Naive B cell (primary cell): ENCODE measurements around the gene COL9A3. TPM values are rescaled to one million over a fixed set of nuclear protein-coding genes. Genes with fewer than 3 reads are reported as not detected.
A peak's percentile ranks its signal among the peaks of the same experiment; 100 is the strongest.

Experiments
- ATAC-seq, 2 donors: fragments of 150-1000 bp; cut with Tn5 transposase; 2 replicates each; pipeline ENCODE4 v1.10.0; 2021; ENCODE audit warnings: low read depth in 2 of 2, mild to moderate bottlenecking in 2 of 2, moderate library complexity in 2 of 2
- DNase-seq: peaks from one replicate; pipeline ENCODE4 v3.0.0; 2022
- H3K27ac Mint-ChIP-seq, 6 donors: one replicate each; pipeline ENCODE4 v1.8.0; 2020 to 2022; ENCODE audit warnings: mild to moderate bottlenecking in 6 of 6, mixed read lengths in 6 of 6, moderate library complexity in 5 of 6, inconsistent platforms in 2 of 6
- H3K27me3 Mint-ChIP-seq, 3 donors: one replicate each; pipeline ENCODE4 v1.8.0; 2021 to 2022; ENCODE audit warnings: mixed read lengths in 3 of 3, mild to moderate bottlenecking in 1 of 3
- H3K36me3 Mint-ChIP-seq, 2 donors: one replicate each; pipeline ENCODE4 v1.8.0; 2020 to 2022; ENCODE audit warnings: mixed read lengths in 2 of 2, inconsistent platforms in 1 of 2, mild to moderate bottlenecking in 1 of 2
- H3K4me1 Mint-ChIP-seq, 3 donors: one replicate each; pipeline ENCODE4 v1.8.0; 2020 to 2022; ENCODE audit warnings: mixed read lengths in 3 of 3, inconsistent platforms in 1 of 3, mild to moderate bottlenecking in 1 of 3, moderate library complexity in 1 of 3
- H3K4me3 Mint-ChIP-seq, 8 donors: one replicate each; pipeline ENCODE4 v1.8.0; 2020 to 2022; ENCODE audit warnings: mild to moderate bottlenecking in 8 of 8, mixed read lengths in 8 of 8, moderate library complexity in 8 of 8, inconsistent platforms in 2 of 8
- H3K9me3 Mint-ChIP-seq, 7 donors: one replicate each; pipeline ENCODE4 v1.8.0; 2020 to 2022; ENCODE audit warnings: mixed read lengths in 7 of 7, mild to moderate bottlenecking in 5 of 7, inconsistent platforms in 2 of 7, moderate library complexity in 1 of 7
- polyA plus RNA-seq, 6 donors: library from polyadenylated mRNA; unstranded; fragments of 300-500 nt; fragmentation: Illumina TruSeq; gene quantifications; one replicate each; pipeline ENCODE4 v1.2.3, GENCODE V29; 2021; ENCODE audit warnings: low read depth in 6 of 6

Gene COL9A3
- polyA plus RNA-seq = 10 to 100 TPM in 2 of 6 donors, 1 to 10 TPM in 4; 1.2 to 19.6 (median 2.6) TPM

DNA sequence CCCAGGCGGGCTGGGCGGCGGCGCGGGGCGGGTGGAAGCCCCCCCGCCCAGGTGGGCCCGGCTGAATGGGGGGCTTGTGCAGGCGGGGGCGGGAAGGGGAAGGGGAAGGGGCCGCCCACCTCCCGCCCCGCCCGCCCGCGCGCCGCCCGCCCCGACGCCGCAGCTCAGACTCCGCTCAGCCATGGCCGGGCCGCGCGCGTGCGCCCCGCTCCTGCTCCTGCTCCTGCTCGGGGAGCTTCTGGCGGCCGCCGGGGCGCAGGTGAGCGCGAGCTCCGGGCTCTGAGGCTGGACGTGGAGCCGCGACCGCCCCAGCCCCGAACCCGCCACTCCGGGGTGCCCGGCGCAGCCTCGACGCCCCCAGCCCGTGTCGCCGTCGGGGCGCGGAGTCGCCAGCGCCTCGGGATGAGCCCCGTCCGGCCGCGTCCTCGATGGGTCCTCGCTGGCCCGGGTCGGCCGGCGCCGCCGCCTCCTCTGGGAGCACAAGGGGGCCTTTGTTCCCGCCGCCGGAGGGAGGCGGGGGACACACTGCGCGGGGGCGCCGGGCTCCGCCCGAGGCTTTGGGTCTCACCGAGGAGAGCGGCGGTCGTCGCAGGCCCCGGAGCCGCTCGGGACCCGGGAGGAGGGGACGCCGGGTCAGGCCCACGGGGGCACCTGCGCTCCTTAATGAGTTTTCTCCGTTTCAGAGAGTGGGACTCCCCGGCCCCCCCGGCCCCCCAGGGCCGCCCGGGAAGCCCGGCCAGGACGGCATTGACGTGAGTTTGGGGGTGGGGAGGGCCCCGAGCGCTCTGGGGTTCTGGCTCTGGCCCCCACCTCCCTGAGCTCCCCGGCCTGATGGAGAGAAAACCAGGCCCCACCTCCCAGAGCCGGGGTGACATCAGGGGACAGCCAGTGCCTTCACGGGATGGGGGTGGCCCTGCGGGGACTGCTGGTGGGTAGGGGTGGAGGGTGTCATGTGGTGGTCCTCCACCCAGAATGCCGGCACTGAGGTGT lies at the start of gene COL9A3:
Gene COL9A3 (plus strand): TSS at position 167 of the 990 bp plus-strand sequence. CDS start 15 bp downstream, at position 182.
- Mint-ChIP-seq H3K9me3 (no peaks in the 10 kb centered on the region), H3K27me3 (peaks cover 7 to 49% (median 15%) of the 10 kb centered on the region in 3 donors), H3K27ac (no peak within 1 kb of the TSS), H3K4me1 (peaks cover 6 to 9% (median 6%) of the 10 kb centered on the region in 3 donors), H3K4me3 (peak within 1 kb of the TSS in 7 of 8 donors; percentile 47 to 85 (median 65)), H3K36me3 (peaks cover 0 to 6% of the 10 kb centered on the region in 2 donors)
- peak; percentile 27 for DNase-seq
- ATAC-seq = peak; percentile 57 to 60

DNA sequence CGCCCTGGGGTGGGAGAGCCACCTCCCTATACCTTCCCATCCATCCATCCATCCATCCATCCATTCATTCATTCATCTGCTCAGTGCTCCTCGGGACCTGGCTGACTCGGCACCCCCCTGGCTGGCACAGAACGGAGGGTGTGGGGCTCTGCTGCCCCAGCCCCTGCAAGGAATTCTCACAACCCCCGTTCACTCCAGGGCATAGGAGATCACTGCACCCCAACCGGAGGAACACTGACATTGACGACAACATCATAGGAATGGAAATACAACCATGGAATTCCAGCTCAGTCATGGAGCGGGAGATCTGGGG lies 48.7 kb upstream of the COL9A3 start:
- no peak for ATAC-seq
- DNase-seq = no peak
- peak overlapping the region in 2 of 6 donors; percentile 41 to 97 for H3K27ac Mint-ChIP-seq
- H3K36me3 Mint-ChIP-seq = no peaks in the 10 kb centered on the region
- H3K9me3 Mint-ChIP-seq = no peaks in the 10 kb centered on the region
- H3K27me3 Mint-ChIP-seq = peaks cover 6 to 23% (median 9%) of the 10 kb centered on the region in 3 donors
- H3K4me1 Mint-ChIP-seq = peaks cover 0 to 11% (median 8%) of the 10 kb centered on the region in 3 donors
- H3K4me3 Mint-ChIP-seq = no peak overlapping the region

DNA sequence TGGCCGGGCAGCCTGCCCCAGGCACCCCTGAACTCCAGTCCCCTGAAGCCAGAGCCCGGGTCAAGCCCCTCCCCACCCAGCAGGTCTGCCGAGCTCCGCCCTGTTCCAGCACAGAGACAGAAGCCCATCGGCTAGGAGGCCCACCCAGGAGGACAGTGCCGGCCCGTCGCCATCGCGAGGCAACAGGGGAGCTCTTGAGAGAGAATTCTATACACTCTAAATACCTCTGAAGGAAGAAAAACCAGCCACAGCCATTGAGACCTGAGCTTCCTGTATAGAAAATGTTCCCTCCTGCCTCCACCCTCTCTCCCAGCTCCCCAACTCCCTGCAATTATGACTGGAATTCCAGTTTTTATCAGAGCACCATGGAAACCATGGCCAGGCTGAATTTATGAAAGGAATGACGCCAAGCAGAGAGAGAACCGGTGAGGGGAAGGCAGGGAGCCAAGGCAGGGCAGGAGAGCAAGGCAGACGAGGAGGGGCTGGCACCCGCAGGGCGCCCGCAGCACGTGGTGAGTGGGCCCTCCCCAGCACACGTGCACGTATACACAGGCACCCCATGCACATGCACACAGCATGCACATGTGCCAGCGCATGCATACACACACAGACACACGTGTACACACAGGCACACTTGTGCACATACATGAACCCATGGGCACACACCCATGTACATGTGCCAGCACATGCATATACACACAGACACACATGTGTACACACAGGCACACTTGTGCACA lies 48.1 kb upstream of the COL9A3 start:
- no peak for ATAC-seq
- peaks cover 0 to 11% (median 8%) of the 10 kb centered on the region in 3 donors for H3K4me1 Mint-ChIP-seq

GRCh38 chr20:62769346-62770071 lies 47.3 kb upstream of the COL9A3 start:
- Mint-ChIP-seq H3K36me3 (no peaks in the 10 kb centered on the region), H3K4me3 (no peak overlapping the region), H3K27me3 (peaks cover 6 to 18% (median 9%) of the 10 kb centered on the region in 3 donors), H3K9me3 (no peaks in the 10 kb centered on the region), H3K27ac (no peak overlapping the region), H3K4me1 (peaks cover 3 to 12% (median 8%) of the 10 kb centered on the region in 3 donors)
- DNase-seq = no peak
- ATAC-seq = no peak

More for the DNA sequence above, 48.1 kb upstream of the COL9A3 start:
- DNase-seq = no peak
- Mint-ChIP-seq H3K36me3 (no peaks in the 10 kb centered on the region), H3K4me3 (no peak overlapping the region), H3K27ac (peak overlapping the region in 1 of 6 donors; percentile 41), H3K27me3 (peaks cover 6 to 18% (median 9%) of the 10 kb centered on the region in 3 donors), H3K9me3 (no peaks in the 10 kb centered on the region)

- DNase-seq (no peak), ATAC-seq (no peak)
- Mint-ChIP-seq H3K36me3 (no peaks in the 10 kb centered on the region), H3K27me3 (peaks cover 2 to 12% (median 6%) of the 10 kb centered on the region in 3 donors), H3K4me1 (peaks cover 3 to 20% (median 8%) of the 10 kb centered on the region in 3 donors), H3K4me3 (no peak overlapping the region), H3K27ac (no peak overlapping the region), H3K9me3 (no peaks in the 10 kb centered on the region)
Measured at GRCh38 chr20:62770111-62770910, 46.5 kb upstream of the COL9A3 start.

GRCh38 chr20:62770916-62771315 lies 45.9 kb upstream of the COL9A3 start:
- ATAC-seq = no peak
- DNase-seq = no peak
- Mint-ChIP-seq H3K27me3 (peaks cover 0 to 11% (median 6%) of the 10 kb centered on the region in 3 donors), H3K27ac (no peak overlapping the region), H3K36me3 (no peaks in the 10 kb centered on the region), H3K9me3 (no peaks in the 10 kb centered on the region), H3K4me1 (peaks cover 7 to 26% (median 12%) of the 10 kb centered on the region in 3 donors), H3K4me3 (no peak overlapping the region)

DNA sequence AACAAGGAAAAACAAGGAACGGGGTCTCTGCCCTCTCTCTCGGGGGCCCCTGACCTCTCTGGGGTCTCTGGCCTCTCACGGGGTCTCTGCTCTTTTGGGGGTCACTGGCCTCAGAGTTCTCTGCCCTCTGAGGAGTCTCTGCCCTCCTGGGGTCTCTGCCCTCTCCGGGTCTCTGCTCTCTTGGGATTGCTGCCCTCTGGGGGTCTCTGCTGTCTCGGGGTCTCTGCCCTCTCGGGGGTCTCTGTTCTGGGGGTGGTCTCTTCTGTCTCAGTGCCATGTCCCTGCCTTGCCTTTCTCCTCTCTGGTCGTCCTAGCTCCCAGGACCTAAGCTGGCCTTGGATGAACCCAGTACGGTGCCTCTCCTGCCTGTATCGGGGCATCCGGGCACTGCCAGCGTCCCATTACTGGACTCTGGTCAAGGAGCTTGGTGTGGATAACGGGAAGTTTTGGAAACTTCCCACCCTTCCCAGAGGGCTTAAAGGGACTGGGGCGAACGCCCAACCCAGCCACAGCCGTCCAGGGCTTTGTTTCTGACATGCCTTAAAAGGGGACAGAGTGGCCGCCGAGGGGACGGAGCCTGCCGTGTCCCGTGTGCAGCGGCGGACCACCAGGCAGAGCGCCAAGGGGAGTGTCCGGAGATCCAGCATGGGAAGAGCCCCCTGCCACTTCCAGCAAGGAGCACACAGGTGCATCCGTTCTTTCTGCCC lies 45.3 kb upstream of the COL9A3 start:
- H3K4me3 Mint-ChIP-seq = no peak overlapping the region

GRCh38 chr20:62772103-62772611 lies 44.7 kb upstream of the COL9A3 start:
- DNase-seq (no peak), ATAC-seq (no peak)
- Mint-ChIP-seq H3K27ac (no peak overlapping the region), H3K27me3 (peaks cover 0 to 11% (median 6%) of the 10 kb centered on the region in 3 donors), H3K4me3 (no peak overlapping the region), H3K36me3 (no peaks in the 10 kb centered on the region), H3K4me1 (peaks cover 19 to 36% (median 20%) of the 10 kb centered on the region in 3 donors), H3K9me3 (peaks cover 0 to 3% (median 3%) of the 10 kb centered on the region in 7 donors)

More for the DNA sequence above, 45.3 kb upstream of the COL9A3 start:
- DNase-seq (no peak), ATAC-seq (no peak)
- no peaks in the 10 kb centered on the region for H3K36me3 Mint-ChIP-seq
- peaks cover 13 to 32% (median 16%) of the 10 kb centered on the region in 3 donors for H3K4me1 Mint-ChIP-seq
- peaks cover 0 to 11% (median 6%) of the 10 kb centered on the region in 3 donors for H3K27me3 Mint-ChIP-seq
- no peak overlapping the region for H3K27ac Mint-ChIP-seq
- no peaks in the 10 kb centered on the region for H3K9me3 Mint-ChIP-seq

DNA sequence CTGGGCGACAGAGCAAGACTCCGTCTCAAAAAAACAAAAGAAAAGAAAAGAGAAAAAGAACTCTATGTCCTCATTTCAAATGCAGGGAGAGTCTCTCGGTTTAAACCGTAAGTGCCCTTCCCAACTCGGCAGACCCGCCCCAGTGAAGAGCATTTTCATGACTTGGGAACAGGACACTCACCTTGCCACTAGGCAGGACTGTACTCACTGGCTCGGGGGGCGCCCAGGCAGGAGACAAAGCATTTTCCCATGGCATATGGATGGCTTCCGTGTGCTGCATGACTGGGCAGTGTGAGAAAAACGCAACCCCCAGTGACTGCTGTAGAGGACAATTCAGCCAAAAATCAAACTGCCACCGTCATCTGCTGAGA lies 44.2 kb upstream of the COL9A3 start:
- Mint-ChIP-seq H3K27me3 (peaks cover 0 to 11% (median 6%) of the 10 kb centered on the region in 3 donors), H3K36me3 (no peaks in the 10 kb centered on the region), H3K4me1 (peaks cover 18 to 36% (median 21%) of the 10 kb centered on the region in 3 donors), H3K27ac (no peak overlapping the region), H3K9me3 (peaks cover 0 to 4% (median 3%) of the 10 kb centered on the region in 7 donors), H3K4me3 (no peak overlapping the region)
- DNase-seq = no peak
- ATAC-seq = no peak

DNA sequence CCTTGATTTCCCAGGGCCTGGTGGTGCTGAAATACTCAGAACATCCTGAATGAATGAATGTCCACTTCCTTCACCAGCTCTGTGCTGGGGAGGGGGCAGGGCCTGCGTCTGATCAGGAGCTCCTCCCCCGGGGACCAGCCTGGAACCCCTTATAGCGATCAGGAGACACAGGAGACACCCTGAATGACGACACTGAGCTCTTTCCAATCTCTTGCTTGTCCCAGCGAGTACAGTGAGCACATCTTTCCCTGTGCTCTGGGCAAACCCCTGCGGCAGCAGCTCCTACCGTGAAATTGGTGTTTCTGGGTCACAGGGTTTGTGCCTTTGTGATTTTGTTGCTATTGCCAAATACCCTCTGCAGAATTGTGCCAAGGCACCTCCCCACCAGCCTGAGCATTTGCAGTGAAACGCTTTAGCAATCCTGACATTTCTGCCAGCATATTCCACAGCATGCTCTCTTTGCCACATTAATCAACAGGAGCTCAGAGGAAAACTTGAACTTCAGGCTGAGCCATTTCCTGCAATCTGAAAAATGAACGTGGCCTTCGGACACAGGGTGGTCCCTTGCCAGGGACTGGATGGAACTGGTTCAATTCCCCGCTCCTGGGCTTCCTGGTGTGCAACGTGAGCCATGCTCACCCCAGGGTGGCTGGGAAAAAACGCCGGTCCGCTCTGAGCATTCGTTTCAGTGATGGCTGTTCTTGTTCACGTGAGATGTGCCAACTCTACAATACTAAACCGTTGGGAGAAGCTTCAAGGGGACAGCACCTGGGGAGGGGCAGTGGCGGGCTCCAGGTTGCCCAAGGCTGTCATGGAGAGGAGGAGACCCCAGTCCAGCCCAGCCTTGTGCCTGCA lies 43.6 kb upstream of the COL9A3 start:
- DNase-seq (no peak), ATAC-seq (no peak)
- H3K36me3 Mint-ChIP-seq = no peaks in the 10 kb centered on the region
- H3K4me1 Mint-ChIP-seq = peaks cover 16 to 33% (median 22%) of the 10 kb centered on the region in 3 donors
- no peak overlapping the region for H3K4me3 Mint-ChIP-seq
- H3K9me3 Mint-ChIP-seq = peaks cover 0 to 4% (median 3%) of the 10 kb centered on the region in 7 donors
- no peak overlapping the region for H3K27ac Mint-ChIP-seq
- peaks cover 0 to 8% (median 6%) of the 10 kb centered on the region in 3 donors for H3K27me3 Mint-ChIP-seq
